Activated naive CD4-positive, alpha-beta T cell treated with anti-CD3 and anti-CD28 coated beads for 36 hours (primary cell): ENCODE data around the gene GRIN2A. TPM values are rescaled to one million over a fixed set of nuclear protein-coding genes. Genes with fewer than 3 reads are reported as not detected.

Experiments used
- CTCF ChIA-PET: fragments of 350-600 bp; sonication (Branson Sonifier 250); formaldehyde crosslinking; loops from one replicate; lab custom pipeline; 2021; ENCODE audit warnings: antibody characterized with exemption; lab: Charles Lee
- DNase-seq: peaks from one replicate; pipeline ENCODE4 v3.0.0-alpha.2; 2020
- H3K27ac Mint-ChIP-seq: one replicate; pipeline ENCODE4 v1.8.0; 2021; ENCODE audit warnings: mild to moderate bottlenecking, mixed read lengths
- H3K27me3 Mint-ChIP-seq: one replicate; pipeline ENCODE4 v1.8.0; 2021; ENCODE audit warnings: low read depth, mixed read lengths
- H3K36me3 Mint-ChIP-seq: one replicate; pipeline ENCODE4 v1.8.0; 2021; ENCODE audit warnings: low read depth, mixed read lengths
- H3K4me1 Mint-ChIP-seq: one replicate; pipeline ENCODE4 v1.8.0; 2021; ENCODE audit warnings: low read depth, mixed read lengths
- H3K4me3 Mint-ChIP-seq: one replicate; pipeline ENCODE4 v1.8.0; 2021; ENCODE audit warnings: mild to moderate bottlenecking, moderate library complexity, mixed read lengths
- H3K9me3 Mint-ChIP-seq: one replicate; pipeline ENCODE4 v1.8.0; 2021; ENCODE audit warnings: mixed read lengths
- intact Hi-C: fragments of 100-400 bp; cut with micrococcal nuclease; formaldehyde crosslinking; loops from one replicate; pipeline ENCODE4 v1.15.1; 2023
- total RNA-seq, 2 experiments: library from RNA; stranded (reverse); gene quantifications; one replicate each; pipeline ENCODE4 v1.2.3, GENCODE V29; 2021

Gene GRIN2A
- total RNA-seq, 2 experiments from 2014 or later, result not detected

DNA sequence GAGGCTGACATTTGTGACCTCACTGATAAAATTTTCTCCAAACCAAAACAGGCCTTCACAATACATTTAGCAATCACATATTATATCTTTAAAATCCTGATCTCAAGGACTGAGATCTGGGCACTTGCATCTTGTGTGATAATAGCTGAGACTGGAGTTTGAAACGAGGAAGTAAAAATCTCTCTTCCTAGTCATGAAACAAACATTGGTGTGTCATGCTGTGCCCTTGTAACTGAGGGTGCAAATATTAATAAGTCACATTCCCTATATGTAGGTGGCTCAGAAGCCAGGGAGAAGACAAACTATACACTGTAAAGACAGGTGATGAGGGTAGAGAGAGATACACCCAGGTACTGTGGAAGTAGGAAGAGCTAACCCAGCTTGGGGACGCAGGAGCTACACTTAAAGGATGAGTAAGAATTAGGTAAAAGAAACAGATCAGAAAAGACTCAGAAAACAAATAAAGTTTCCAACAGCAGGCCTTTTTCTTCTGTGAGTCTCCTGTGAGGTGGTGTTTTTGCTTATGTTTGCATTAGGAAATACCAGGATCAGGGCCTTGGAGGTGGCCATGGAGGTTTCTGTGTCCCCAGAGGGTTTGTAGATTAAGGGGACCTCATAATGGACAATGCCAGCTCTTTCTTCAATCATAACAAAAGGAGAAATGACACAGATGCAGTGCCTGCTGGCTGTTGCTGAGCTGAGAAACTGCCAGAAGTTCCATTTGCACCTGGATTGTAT, 335.7 kb downstream of the GRIN2A start:
- Mint-ChIP-seq H3K4me3 (no peak overlapping the region), H3K27ac (no peak overlapping the region), H3K36me3 (no peaks in the 10 kb centered on the region), H3K27me3 (no peaks in the 10 kb centered on the region), H3K4me1 (no peaks in the 10 kb centered on the region), H3K9me3 (no peaks in the 10 kb centered on the region)
- no peak for DNase-seq
- CTCF ChIA-PET, result no interaction called here
- intact Hi-C loops, result no loop called here

DNA sequence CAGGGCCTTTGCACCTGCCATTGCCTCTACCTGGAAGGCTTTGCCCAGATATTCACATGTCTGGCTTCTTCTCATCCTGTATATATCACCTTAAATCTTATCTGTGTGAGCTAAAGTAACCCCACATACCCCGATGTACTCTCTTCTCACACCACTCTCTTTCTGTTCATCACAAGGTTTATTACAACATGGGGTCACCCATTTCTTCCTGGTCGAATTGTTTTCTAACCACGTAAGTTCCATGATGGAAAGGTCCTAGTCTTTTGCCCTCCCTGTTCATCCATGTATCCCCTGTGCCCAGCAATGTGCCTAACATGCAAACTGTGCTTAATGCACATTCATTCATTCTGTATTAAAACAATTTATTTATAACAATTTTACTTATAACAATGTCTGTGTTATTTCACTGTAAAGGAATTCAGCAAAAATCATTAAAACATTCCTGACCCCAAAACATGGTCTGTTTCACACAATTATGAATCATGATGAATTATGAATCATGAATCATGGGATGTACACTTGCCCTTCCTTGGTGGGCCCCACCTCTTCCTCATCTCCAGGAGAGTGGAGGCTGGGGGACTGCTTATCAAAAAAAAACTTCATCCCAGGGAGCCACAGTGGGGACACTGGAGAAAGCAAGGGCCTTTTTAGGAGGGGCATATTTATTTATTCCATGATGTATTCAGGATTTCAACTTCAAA, 336.4 kb downstream of the GRIN2A start:
- Mint-ChIP-seq H3K27ac (no peak overlapping the region), H3K36me3 (no peaks in the 10 kb centered on the region), H3K9me3 (no peaks in the 10 kb centered on the region), H3K4me1 (no peaks in the 10 kb centered on the region), H3K4me3 (no peak overlapping the region), H3K27me3 (no peaks in the 10 kb centered on the region)
- CTCF ChIA-PET, result no interaction called here
- intact Hi-C loops, result no loop called here
- no peak for DNase-seq

DNA sequence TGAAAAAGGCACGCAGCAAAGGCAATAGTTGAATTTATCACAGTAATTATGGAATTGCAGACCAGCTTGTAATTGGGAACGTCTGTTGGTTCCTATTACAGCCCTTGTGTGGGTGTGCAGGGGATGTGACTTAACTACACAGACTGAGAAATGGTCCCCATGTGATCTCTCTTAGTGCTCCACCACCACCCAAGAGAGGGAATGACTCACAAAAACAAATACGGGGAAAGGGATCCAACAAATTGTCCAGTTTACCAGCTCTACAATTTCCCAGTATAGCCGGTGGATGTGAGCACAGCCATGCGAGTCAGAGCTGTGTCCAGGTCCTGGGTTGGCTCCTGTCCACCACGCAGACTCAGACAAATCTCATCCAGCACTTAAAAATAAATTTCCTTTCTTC, 337.9 kb downstream of the GRIN2A start:
- Mint-ChIP-seq H3K4me3 (no peak overlapping the region), H3K4me1 (no peaks in the 10 kb centered on the region), H3K9me3 (no peaks in the 10 kb centered on the region), H3K27ac (no peak overlapping the region), H3K36me3 (no peaks in the 10 kb centered on the region), H3K27me3 (no peaks in the 10 kb centered on the region)
- no peak for DNase-seq
- CTCF ChIA-PET, result no interaction called here
- intact Hi-C loops, result no loop called here

DNA sequence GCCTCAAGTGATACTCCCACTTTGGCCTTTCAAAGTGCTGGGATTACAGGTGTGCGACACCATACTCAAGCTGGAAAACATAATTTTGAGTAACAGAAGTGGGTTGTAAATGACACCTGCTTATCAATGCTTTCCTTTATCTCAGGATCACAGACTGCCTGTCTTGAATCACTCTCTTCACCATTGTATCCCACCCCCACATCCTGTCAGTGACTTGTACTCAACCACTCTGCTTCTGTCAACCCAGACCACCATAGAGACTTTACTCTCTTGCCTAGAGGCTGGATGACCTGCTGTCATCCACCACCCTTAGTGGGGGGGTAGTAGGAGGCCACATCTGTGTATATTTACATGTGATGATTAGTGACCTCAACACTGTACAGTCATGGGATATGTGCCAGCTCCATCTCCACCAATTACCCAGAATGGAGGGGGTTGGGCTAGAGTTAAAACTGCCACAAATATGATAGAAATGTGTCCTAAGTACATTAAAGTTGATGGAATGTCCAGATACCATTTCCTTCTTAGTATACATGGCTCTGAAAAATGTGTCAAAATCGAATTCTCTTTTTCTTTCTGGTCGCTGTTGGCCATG, 338.7 kb downstream of the GRIN2A start:
- DNase-seq, result no peak
- Mint-ChIP-seq H3K4me3 (no peak overlapping the region), H3K9me3 (no peaks in the 10 kb centered on the region), H3K4me1 (no peaks in the 10 kb centered on the region), H3K27me3 (no peaks in the 10 kb centered on the region), H3K36me3 (no peaks in the 10 kb centered on the region), H3K27ac (no peak overlapping the region)
- intact Hi-C loops, result no loop called here
- CTCF ChIA-PET, result no interaction called here

DNA sequence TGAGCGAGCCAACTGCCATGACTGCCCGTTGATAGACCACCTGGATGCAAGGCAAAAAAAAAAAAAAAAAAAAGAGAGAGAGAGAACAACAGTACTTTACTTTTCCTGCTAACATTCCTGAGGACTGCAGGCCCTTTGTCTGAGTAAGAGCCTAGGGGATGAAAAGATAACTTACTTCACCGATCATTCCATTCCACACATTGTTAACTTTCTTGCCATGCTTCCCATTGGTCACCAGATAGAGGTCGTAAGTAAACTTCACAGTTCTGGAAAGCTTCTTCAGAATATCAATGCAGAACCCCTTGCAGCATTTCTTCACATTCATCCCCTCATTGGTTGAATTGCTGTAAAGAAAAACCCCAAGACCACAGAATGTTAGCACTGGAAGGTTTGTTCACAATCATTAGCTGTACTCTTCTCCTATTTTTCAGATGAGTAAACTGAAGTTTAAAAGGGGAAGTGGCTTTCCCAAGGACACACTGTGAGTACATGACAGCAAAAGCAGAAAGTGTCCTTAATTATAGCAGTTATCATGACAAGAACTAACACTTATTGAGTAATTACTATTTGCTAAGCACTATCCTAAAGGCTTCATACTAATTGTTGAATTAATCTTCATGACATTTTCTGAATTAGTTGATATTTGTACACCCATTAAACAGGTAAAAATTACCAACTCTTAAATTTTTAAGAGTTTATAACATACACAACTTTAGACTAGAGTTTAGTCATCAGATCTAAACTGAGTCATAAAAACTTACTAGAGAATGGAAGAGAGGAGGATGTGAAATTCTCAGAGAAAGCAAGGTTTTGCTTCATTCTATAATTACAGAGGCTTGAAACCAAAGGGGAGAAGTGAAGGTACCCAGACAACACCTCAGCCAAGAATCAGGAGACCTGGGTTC, 341.2 kb downstream of the GRIN2A start:
- H3K27me3 Mint-ChIP-seq, result no peaks in the 10 kb centered on the region
- H3K27ac Mint-ChIP-seq, result no peak overlapping the region
- H3K4me1 Mint-ChIP-seq, result no peaks in the 10 kb centered on the region
- no peak for DNase-seq
- H3K9me3 Mint-ChIP-seq, result peaks cover 2% of the 10 kb centered on the region
- H3K4me3 Mint-ChIP-seq, result no peak overlapping the region
- intact Hi-C loops, result no loop called here
- H3K36me3 Mint-ChIP-seq, result no peaks in the 10 kb centered on the region
- CTCF ChIA-PET, result no interaction called here

DNA sequence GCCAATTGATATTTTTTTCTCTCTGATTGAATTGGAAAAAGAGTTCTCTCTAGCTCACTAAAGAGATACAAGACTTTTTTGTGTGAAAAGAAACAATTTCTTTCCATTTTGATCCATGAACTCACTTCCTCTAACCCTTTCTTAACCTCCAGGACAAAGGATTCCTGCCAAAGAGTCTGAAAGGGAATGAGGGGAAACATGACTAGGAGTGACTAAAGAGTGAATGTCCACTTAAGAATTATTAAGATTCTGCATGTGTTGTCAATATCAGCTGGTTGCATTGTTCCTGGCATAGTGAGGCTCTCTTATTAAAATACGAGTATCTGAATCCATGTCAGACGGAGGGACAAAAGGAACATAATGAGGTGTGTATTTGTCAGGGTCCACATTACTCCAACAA, 344.7 kb downstream of the GRIN2A start:
- H3K36me3 Mint-ChIP-seq, result no peaks in the 10 kb centered on the region
- no peak for DNase-seq
- no peak overlapping the region for H3K4me3 Mint-ChIP-seq
- CTCF ChIA-PET, result no interaction called here
- no peaks in the 10 kb centered on the region for H3K4me1 Mint-ChIP-seq
- H3K27ac Mint-ChIP-seq, result no peak overlapping the region
- intact Hi-C loops, result no loop called here
- peaks cover 2% of the 10 kb centered on the region for H3K27me3 Mint-ChIP-seq
- peaks cover 2% of the 10 kb centered on the region for H3K9me3 Mint-ChIP-seq

DNA sequence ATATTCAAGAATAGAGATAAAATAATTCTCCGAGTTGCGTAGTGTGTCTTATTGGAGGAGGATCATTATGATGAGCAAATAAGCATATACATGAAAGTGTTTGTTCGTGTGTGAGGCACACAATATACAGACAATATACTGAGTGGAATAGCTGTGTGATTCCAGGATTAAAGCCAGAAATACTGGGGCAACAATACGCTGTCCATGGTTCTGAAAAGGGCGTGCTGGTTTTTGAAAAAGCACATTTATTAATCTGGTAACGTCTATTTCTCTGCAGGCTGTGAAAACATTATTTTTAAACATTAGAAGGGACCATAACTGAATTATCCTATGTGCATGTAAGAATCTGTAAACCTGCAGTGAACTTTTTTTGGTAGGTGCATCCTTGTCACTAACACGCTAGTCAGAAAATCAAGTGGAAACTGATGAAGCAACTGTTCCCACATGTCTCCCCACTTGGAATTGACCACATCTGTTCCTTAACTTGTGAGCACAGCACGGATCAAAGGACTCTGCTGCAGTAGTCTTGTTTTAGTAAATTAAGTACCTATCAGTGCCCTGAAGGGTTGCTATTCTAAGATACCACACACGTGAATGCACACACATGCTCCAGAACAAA, 346.0 kb downstream of the GRIN2A start:
- CTCF ChIA-PET, result no interaction called here
- DNase-seq, result peak; percentile 9
- intact Hi-C loops, result no loop called here
- no peaks in the 10 kb centered on the region for H3K36me3 Mint-ChIP-seq
- no peak overlapping the region for H3K4me3 Mint-ChIP-seq
- H3K27ac Mint-ChIP-seq, result no peak overlapping the region
- peaks cover 2% of the 10 kb centered on the region for H3K27me3 Mint-ChIP-seq
- H3K9me3 Mint-ChIP-seq, result peaks cover 2% of the 10 kb centered on the region
- H3K4me1 Mint-ChIP-seq, result no peaks in the 10 kb centered on the region

DNA sequence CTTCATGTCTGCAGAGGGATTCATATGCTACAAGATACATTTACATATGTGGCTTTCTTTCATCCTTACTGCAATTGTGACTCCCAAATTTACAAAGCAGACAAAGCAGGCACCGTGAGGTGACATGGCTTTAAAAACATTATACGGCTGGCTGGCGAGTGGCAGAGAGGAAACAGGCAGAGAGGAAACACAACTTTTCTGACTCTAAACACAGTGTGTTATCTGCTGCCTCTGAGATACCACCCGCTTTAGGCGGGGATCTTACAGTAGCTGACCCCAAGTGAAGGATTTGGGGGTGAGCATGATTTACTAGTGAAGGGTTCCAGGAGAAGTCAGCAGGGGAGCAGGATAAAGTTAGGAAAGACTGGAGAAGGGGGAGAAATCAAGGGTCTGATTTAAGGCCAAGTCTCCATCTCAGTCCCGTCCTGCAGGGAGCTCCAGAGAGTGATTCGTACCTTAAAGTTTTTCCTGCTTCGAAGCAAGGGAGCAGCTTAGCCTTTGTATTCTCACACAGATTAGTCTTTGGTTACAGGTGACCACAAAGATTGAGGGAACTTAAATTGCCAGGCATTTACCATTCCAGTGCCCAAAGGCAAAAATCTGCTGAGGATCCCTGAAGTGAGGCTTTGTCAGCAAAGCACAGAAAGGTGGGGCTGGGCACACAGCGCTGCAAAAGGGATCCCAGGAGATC, 355.0 kb downstream of the GRIN2A start:
- DNase-seq, result no peak
- Mint-ChIP-seq H3K4me1 (no peaks in the 10 kb centered on the region), H3K9me3 (no peaks in the 10 kb centered on the region), H3K36me3 (no peaks in the 10 kb centered on the region), H3K4me3 (no peak overlapping the region), H3K27me3 (peaks cover 1% of the 10 kb centered on the region), H3K27ac (no peak overlapping the region)
- intact Hi-C loops, result no loop called here
- CTCF ChIA-PET, result no interaction called here

DNA sequence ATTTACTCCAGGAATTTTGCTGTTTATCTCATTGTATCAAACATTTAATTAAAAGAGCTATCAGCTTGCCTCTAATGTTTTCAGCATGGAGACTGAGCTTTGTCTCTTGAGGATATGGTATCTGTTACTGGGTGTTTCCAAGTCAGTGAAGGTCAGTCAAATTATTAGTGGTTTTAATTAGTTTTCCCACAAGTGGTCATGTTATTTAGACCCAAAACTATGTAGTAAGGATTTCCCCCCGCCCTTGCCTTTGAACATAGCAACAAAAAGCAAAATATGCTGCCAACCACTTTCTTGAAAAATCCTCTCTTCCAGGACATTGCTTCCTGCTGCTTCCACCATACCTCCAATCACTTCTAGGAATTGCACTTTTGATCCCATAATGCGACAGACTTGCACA, 355.6 kb downstream of the GRIN2A start:
- Mint-ChIP-seq H3K4me1 (no peaks in the 10 kb centered on the region), H3K36me3 (no peaks in the 10 kb centered on the region), H3K4me3 (no peak overlapping the region), H3K9me3 (no peaks in the 10 kb centered on the region), H3K27me3 (peaks cover 1% of the 10 kb centered on the region), H3K27ac (no peak overlapping the region)
- CTCF ChIA-PET, result no interaction called here
- DNase-seq, result no peak
- intact Hi-C loops, result no loop called here

DNA sequence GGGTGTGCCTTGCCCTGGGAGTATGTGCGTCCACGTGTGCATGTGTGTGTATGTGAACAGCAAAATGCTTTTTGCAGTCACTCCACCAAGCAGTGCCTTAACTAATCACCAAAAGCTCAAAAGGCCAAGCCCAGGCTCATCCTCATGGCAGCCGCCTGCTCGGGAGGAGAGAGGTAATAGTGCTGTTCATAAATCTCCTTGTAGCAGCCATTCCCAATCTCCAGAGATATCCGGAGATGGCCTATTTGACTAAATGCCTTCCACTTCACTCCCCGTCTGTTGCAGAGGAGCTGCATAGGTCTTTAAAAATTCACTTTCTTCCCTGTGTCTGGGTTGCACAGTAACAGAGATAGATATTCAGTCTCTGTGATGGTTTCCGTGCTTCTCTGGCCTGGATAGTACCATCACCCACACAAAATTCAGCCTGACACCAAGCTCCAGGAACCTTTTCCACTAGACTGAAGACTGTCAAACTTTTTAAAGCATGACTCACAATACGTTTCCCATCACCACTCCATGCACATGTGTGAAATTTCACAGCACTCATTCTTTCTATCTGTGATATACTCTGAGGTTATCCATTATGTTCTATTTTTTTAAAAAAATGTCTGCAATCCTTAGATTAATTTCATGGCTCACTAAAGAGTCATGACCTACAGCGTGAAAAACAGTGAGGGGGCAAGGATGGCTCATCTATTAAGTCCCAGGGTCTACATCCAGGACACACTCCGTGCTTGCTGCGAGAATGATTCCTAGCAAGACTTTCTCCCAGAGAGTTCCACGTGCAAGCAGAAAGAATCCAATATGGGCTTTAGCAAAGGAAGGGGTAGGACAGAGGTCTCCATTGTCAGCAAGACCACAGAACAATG, 357.8 kb downstream of the GRIN2A start:
- CTCF ChIA-PET, result no interaction called here
- no peak overlapping the region for H3K4me3 Mint-ChIP-seq
- H3K27ac Mint-ChIP-seq, result no peak overlapping the region

DNA sequence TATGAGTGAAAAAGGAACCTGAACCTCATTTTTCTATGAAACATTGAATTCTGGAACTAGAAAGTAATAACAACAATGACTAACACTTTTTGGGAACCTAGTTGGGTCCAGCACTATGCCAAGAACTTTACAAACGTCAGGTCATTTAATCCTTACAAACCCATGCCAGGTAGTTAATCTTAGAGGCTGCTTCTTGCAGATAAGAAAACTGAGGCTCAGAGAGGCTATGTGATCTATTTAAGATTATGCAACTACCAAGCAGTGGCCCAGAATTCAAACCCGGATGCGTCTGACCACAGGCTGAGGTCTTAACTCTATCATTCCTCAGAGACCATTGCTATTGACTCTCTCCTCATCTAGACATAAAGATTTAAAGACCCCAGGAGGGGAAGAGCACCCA, 358.7 kb downstream of the GRIN2A start:
- DNase-seq, result no peak
- Mint-ChIP-seq H3K27me3 (peaks cover 1% of the 10 kb centered on the region), H3K9me3 (no peaks in the 10 kb centered on the region), H3K27ac (no peak overlapping the region), H3K4me1 (no peaks in the 10 kb centered on the region), H3K4me3 (no peak overlapping the region), H3K36me3 (no peaks in the 10 kb centered on the region)
- intact Hi-C loops, result no loop called here
- CTCF ChIA-PET, result no interaction called here

More for the DNA sequence above, 357.8 kb downstream of the GRIN2A start:
- Mint-ChIP-seq H3K27me3 (peaks cover 1% of the 10 kb centered on the region), H3K9me3 (no peaks in the 10 kb centered on the region), H3K36me3 (no peaks in the 10 kb centered on the region), H3K4me1 (no peaks in the 10 kb centered on the region)
- intact Hi-C loops, result no loop called here
- DNase-seq, result no peak
